HG03045 (cell line): Measurements from ENCODE around the gene OCEL1.

Experiments
- ATAC-seq: cut with Tn5 transposase; IDR thresholded peaks from one replicate; pipeline ENCODE4 v1.9.1; 2021; ENCODE audit warnings: mild to moderate bottlenecking, moderate library complexity; ENCODE audit not compliant: unreplicated experiment

Gene OCEL1

GRCh38 chr19:17209126-17210036 lies 16.6 kb upstream of the OCEL1 start:
- no peak for ATAC-seq

GRCh38 chr19:17210296-17210695 lies 15.7 kb upstream of the OCEL1 start:
- no peak for ATAC-seq

- ATAC-seq = no peak
These were observed 14.2 kb upstream of the OCEL1 start for GRCh38 chr19:17211547-17212446.

GRCh38 chr19:17213334-17213733 lies 12.7 kb upstream of the OCEL1 start:
- ATAC-seq = no peak

- no peak for ATAC-seq
These were observed 11.4 kb upstream of the OCEL1 start for GRCh38 chr19:17214508-17215126.

- peak; percentile 75 for ATAC-seq
These were observed 10.7 kb upstream of the OCEL1 start, which contains the start of gene USE1 for GRCh38 chr19:17215127-17215971. Gene USE1 (plus strand): TSS chr19:17215357. CDS start chr19:17215406, 49 bp downstream.

- ATAC-seq = no peak
These were observed 9.9 kb upstream of the OCEL1 start for GRCh38 chr19:17216058-17216670.

- no peak for ATAC-seq
These were observed 6.7 kb upstream of the OCEL1 start for GRCh38 chr19:17219286-17219685.

GRCh38 chr19:17220207-17220758 lies 5.7 kb upstream of the OCEL1 start:
- no peak for ATAC-seq

GRCh38 chr19:17225053-17225452 lies 973 bp upstream of the OCEL1 start:
- no peak for ATAC-seq

- no peak for ATAC-seq
These were observed 1.9 kb downstream of the OCEL1 start for GRCh38 chr19:17227798-17228367.

- ATAC-seq = no peak
These were observed 3.9 kb downstream of the OCEL1 start for GRCh38 chr19:17229890-17230289.

GRCh38 chr19:17232258-17232657 lies 6.2 kb downstream of the OCEL1 start:
- no peak for ATAC-seq

- no peak for ATAC-seq
These were observed 8.9 kb downstream of the OCEL1 start for GRCh38 chr19:17234911-17235299.

GRCh38 chr19:17235300-17235970 lies 9.4 kb downstream of the OCEL1 start:
- peak; percentile 63 for ATAC-seq

GRCh38 chr19:17235971-17236777 lies 10.1 kb downstream of the OCEL1 start:
- peak; percentile 12 for ATAC-seq

- ATAC-seq = no peak
These were observed 11.0 kb downstream of the OCEL1 start for GRCh38 chr19:17236811-17237543.
